H1 (cell line): ENCODE data around the gene PDXDC1. TPM values are rescaled to one million over a fixed set of nuclear protein-coding genes. Genes with fewer than 3 reads are reported as not detected.

Source experiments
- CTCF ChIA-PET: fragments of 300-600 bp; sonication (Branson Sonifier 250); formaldehyde crosslinking; loops from one replicate; lab custom pipeline; 2021; ENCODE audit not compliant: partially characterized antibody; lab: Charles Lee
- POLR2A ChIA-PET: fragments of 300-600 bp; sonication (Branson Sonifier 250); formaldehyde crosslinking; loops from one replicate; lab custom pipeline; 2021; ENCODE audit warnings: inconsistent platforms; ENCODE audit not compliant: partially characterized antibody; lab: Charles Lee
- DNase-seq, 2 experiments: peaks; one replicate each; pipeline versions ENCODE4 v3.0.0 to v3.0.0-alpha.2; 2010 to 2022; ENCODE audit warnings: low spot score in 2 of 2, low read depth in 1 of 2, mixed read lengths in 1 of 2
- FAIRE-seq: peaks from 2 replicates; lab custom pipeline; 2011; peaks lifted over from hg19 to GRCh38; lab: Jason Lieb, UNC
- H2AFZ ChIP-seq: 2 replicates; pipeline ENCODE4 v1.8.1; 2012; ENCODE audit warnings: low read length, inconsistent platforms
- H2AK5ac ChIP-seq: 2 replicates; pipeline ENCODE4 v1.6.1; 2013; ENCODE audit warnings: low read depth, low read length
- H2BK120ac ChIP-seq: replicated peaks from 2 replicates; pipeline ENCODE3; 2013; ENCODE audit warnings: low read depth, low read length, inconsistent platforms
- H2BK12ac ChIP-seq: 2 replicates; pipeline ENCODE4 v1.6.1; 2013; ENCODE audit warnings: low read depth, low read length
- H2BK15ac ChIP-seq: 2 replicates; pipeline ENCODE4 v1.6.1; 2013; ENCODE audit warnings: low read length
- H2BK20ac ChIP-seq: 2 replicates; pipeline ENCODE4 v1.6.1; 2013; ENCODE audit warnings: low read length
- H2BK5ac ChIP-seq: 2 replicates; pipeline ENCODE4 v1.6.1; 2013; ENCODE audit warnings: low read depth, low read length
- H3K14ac ChIP-seq: 2 replicates; pipeline ENCODE4 v1.6.1; 2013; ENCODE audit warnings: inconsistent platforms; ENCODE audit not compliant: insufficient read length
- H3K18ac ChIP-seq: 2 replicates; pipeline ENCODE4 v1.6.1; 2013; ENCODE audit warnings: low read length; ENCODE audit errors: extremely low read depth
- H3K23ac ChIP-seq: 2 replicates; pipeline ENCODE4 v1.6.1; 2013; ENCODE audit warnings: inconsistent platforms; ENCODE audit not compliant: insufficient read length
- H3K23me2 ChIP-seq: 2 replicates; pipeline ENCODE4 v1.6.1; 2013; ENCODE audit warnings: low read depth, low read length
- H3K27ac ChIP-seq: 2 replicates; pipeline ENCODE4 v1.6.1; 2011; ENCODE audit warnings: low read depth, low read length, inconsistent platforms
- H3K27me3 ChIP-seq, 4 experiments: replicated peaks in 1 of 4; 1 replicate in 1 of 4; 2 replicates in 3 of 4; pipeline versions ENCODE4 v1.6.1 to v1.8.1; 2011 to 2013; ENCODE audit warnings: low read length in 3 of 4, mild to moderate bottlenecking in 3 of 4, inconsistent platforms in 2 of 4, mixed read lengths in 2 of 4, moderate library complexity in 1 of 4; ENCODE audit not compliant: control insufficient read depth in 3 of 4, insufficient read depth in 3 of 4; ENCODE audit errors: extremely low read depth in 1 of 4
- H3K36me3 ChIP-seq, 4 experiments: 2 replicates each; pipeline versions ENCODE4 v1.6.1 to v1.8.1; 2011 to 2013; ENCODE audit warnings: mild to moderate bottlenecking in 4 of 4, low read length in 3 of 4, moderate library complexity in 2 of 4, control low read depth in 1 of 4, inconsistent platforms in 1 of 4; ENCODE audit not compliant: insufficient read depth in 4 of 4, control insufficient read depth in 2 of 4
- H3K4ac ChIP-seq: replicated peaks from 2 replicates; pipeline ENCODE3; 2013; ENCODE audit warnings: low read length, low read depth, mixed read lengths, inconsistent platforms; ENCODE audit not compliant: insufficient read length
- H3K4me1 ChIP-seq, 4 experiments: replicated peaks in 1 of 4; 1 replicate in 1 of 4; 2 replicates in 3 of 4; pipeline versions ENCODE4 v1.6.1 to v1.8.1; 2011 to 2013; ENCODE audit warnings: low read length in 3 of 4, inconsistent platforms in 2 of 4, mixed read lengths in 1 of 4; ENCODE audit not compliant: insufficient read depth in 4 of 4, control insufficient read depth in 3 of 4
- H3K4me2 ChIP-seq, 2 experiments: 2 replicates each; pipeline versions ENCODE4 v1.6.1 to v1.8.1; 2011 to 2013; ENCODE audit warnings: low read depth in 2 of 2, low read length in 2 of 2, control low read depth in 1 of 2, inconsistent platforms in 1 of 2, mild to moderate bottlenecking in 1 of 2; ENCODE audit not compliant: insufficient read depth in 1 of 2
- H3K4me3 ChIP-seq, 4 experiments: fragments of 200-600, 300-600 bp in 1 of 4; sonication (generic), shearing (Covaris generic), sonication (Bioruptor Twin) in 1 of 4; 2 replicates each; pipeline versions ENCODE4 v1.5.1 to v1.8.1; 2011 to 2016; ENCODE audit warnings: low read length in 4 of 4, low read depth in 3 of 4, control low read depth in 2 of 4, inconsistent platforms in 2 of 4, mild to moderate bottlenecking in 2 of 4, mixed read lengths in 1 of 4, moderate library complexity in 1 of 4; ENCODE audit not compliant: insufficient read depth in 2 of 4; ENCODE audit errors: extremely low read depth in 1 of 4
- H3K56ac ChIP-seq: replicated peaks from 2 replicates; pipeline ENCODE3; 2013; ENCODE audit warnings: low read depth, mild to moderate bottlenecking, mixed read lengths, low read length, inconsistent platforms; ENCODE audit not compliant: insufficient read length
- H3K79me1 ChIP-seq: 2 replicates; pipeline ENCODE4 v1.6.1; 2013; ENCODE audit warnings: low read depth, low read length, control low read depth
- H3K79me2 ChIP-seq, 2 experiments: 2 replicates each; pipeline versions ENCODE4 v1.6.1 to v1.8.1; 2012 to 2013; ENCODE audit warnings: low read length in 2 of 2, mild to moderate bottlenecking in 2 of 2, inconsistent platforms in 1 of 2; ENCODE audit not compliant: insufficient read depth in 2 of 2, control insufficient read depth in 1 of 2
- H3K9ac ChIP-seq, 4 experiments: replicated peaks in 1 of 4; 1 replicate in 1 of 4; 2 replicates in 3 of 4; pipeline versions ENCODE4 v1.6.1 to v1.8.1; 2011 to 2013; ENCODE audit warnings: low read depth in 3 of 4, low read length in 3 of 4, control low read depth in 2 of 4, mild to moderate bottlenecking in 2 of 4, moderate library complexity in 2 of 4, inconsistent platforms in 1 of 4; ENCODE audit errors: extremely low read depth in 1 of 4
- H3K9me3 ChIP-seq, 2 experiments: 2 replicates each; pipeline versions ENCODE4 v1.6.1 to v1.8.1; 2012 to 2013; ENCODE audit warnings: mild to moderate bottlenecking in 2 of 2, moderate library complexity in 2 of 2, control low read depth in 1 of 2, inconsistent platforms in 1 of 2, low read depth in 1 of 2, low read length in 1 of 2, mixed read lengths in 1 of 2; ENCODE audit not compliant: insufficient read depth in 2 of 2
- H4K20me1 ChIP-seq, 2 experiments: replicated peaks in 1 of 2; 2 replicates each; pipeline versions ENCODE3 to v1.8.1; 2011 to 2013; ENCODE audit warnings: inconsistent platforms in 2 of 2, low read length in 2 of 2, mild to moderate bottlenecking in 1 of 2; ENCODE audit not compliant: insufficient read depth in 2 of 2, control insufficient read depth in 1 of 2
- H4K5ac ChIP-seq: 2 replicates; pipeline ENCODE4 v1.6.1; 2013; ENCODE audit warnings: low read length, low read depth, mixed read lengths, inconsistent platforms; ENCODE audit not compliant: insufficient read length
- H4K8ac ChIP-seq: 2 replicates; pipeline ENCODE4 v1.8.0; 2013; ENCODE audit warnings: mild to moderate bottlenecking, moderate library complexity, low read length, inconsistent platforms; ENCODE audit not compliant: insufficient read depth; ENCODE audit errors: extremely low read depth
- H4K91ac ChIP-seq: replicated peaks from 2 replicates; pipeline ENCODE3; 2013; ENCODE audit warnings: low read length, mixed read lengths, inconsistent platforms; ENCODE audit not compliant: insufficient read length
- ASH2L ChIP-seq: fragments of 200-600, 300-600 bp; sonication (generic); IDR thresholded peaks from one replicate; pipeline ENCODE4 v1.7.1; 2017; ENCODE audit warnings: low read length
- JUN ChIP-seq: IDR thresholded peaks from 2 replicates; pipeline ENCODE4 v1.6.1; 2011; ENCODE audit warnings: low read depth, mild to moderate bottlenecking, improper control_type of control experiment, low read length
- WGBS, 2 experiments: shearing (Covaris generic) in 1 of 2; methylation state at CpG; one replicate each; pipeline versions ENCODE4 v1.1.6 to v1.1.7; 2013 to 2015; ENCODE audit warnings: low lambda C conversion rate in 2 of 2, mixed read lengths in 2 of 2, inconsistent platforms in 1 of 2, low coverage in 1 of 2, missing lambda C conversion rate in 1 of 2; ENCODE audit not compliant: insufficient replicate concordance in 2 of 2, insufficient coverage in 1 of 2, insufficient read length in 1 of 2; ENCODE audit errors: extremely low coverage in 1 of 2, missing lambda C conversion rate in 1 of 2; 5-methylcytosine and 5-hydroxymethylcytosine counted together
- polyA plus RNA-seq, 7 experiments: library from polyadenylated mRNA; depleted of rRNA in 3 of 7; stranded (reverse) in 5 of 7; unstranded in 2 of 7; fragments of >200 nt in 5 of 7; fragments of 200-250 nt in 2 of 7; gene quantifications; 1 replicate in 5 of 7; 2 replicates in 1 of 7; 4 replicates in 1 of 7; pipeline versions ENCODE4 v1.2.1 to v1.2.3, GENCODE V29; 2011 to 2013; ENCODE audit warnings: missing spikeins in 2 of 7, mixed read lengths in 2 of 7
- total RNA-seq: library from RNA; stranded (reverse); fragmentation: NEBNext Ultra II Directional; extraction: Animal tissue kit (Norgen Biotek cat#: 25700); gene quantifications from 2 replicates; pipeline ENCODE4 v1.2.1, GENCODE V29; 2021

The PDXDC1 gene
- total and polyA plus RNA-seq, 2 of the 8 experiments (the other 6 are each of a cell fraction or from before 2014, with no cell fraction given), result 56.6 to 118 TPM

DNA sequence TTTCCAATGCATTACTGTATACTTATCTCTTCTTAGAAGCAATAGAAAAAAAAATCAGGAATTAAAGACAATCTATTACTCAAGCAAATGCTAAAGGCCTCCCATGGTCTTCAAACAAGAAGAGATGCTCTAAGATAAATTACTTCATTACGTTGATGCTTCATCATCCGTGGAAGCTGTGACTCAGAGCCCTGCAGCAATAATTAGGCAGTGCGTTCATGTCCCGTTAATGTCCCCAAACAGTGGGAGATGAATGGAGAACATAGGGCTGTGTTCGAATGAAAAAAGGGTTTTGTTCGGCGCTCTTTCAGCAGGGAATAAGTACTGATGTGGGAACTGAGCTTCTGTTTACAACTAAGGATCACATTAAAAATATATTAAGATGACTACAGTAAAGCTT, 15.9 kb upstream of the PDXDC1 start:
- H3K27me3 ChIP-seq, result no peaks in the 10 kb centered on the region
- H3K14ac ChIP-seq, result no peak overlapping the region
- H4K91ac ChIP-seq, result no peak overlapping the region
- no peak overlapping the region for H3K56ac ChIP-seq
- H3K79me1 ChIP-seq, result no peaks in the 10 kb centered on the region
- no peak overlapping the region for H3K18ac ChIP-seq
- no peaks in the 10 kb centered on the region for H3K36me3 ChIP-seq
- no peak overlapping the region for H3K4me3 ChIP-seq
- 92% methylated on average over 7 of the region's 7 CpGs; no CpG with 5 or more reads in 1 of the 2 experiments for WGBS, 2 experiments
- H2BK15ac ChIP-seq, result no peak overlapping the region
- no peak overlapping the region for H4K5ac ChIP-seq
- H4K20me1 ChIP-seq, result peaks cover 0 to 1% of the 10 kb centered on the region in 2 experiments
- H3K23ac ChIP-seq, result no peak overlapping the region
- H2BK20ac ChIP-seq, result no peak overlapping the region
- H3K9ac ChIP-seq, result no peak overlapping the region
- H4K8ac ChIP-seq, result no peak overlapping the region
- H2AK5ac ChIP-seq, result no peak overlapping the region
- no peak overlapping the region for H2BK12ac ChIP-seq
- FAIRE-seq (no peak), DNase-seq (peak; percentile 27 to 33)
- H3K27ac ChIP-seq, result no peak overlapping the region
- H2AFZ ChIP-seq, result no peak overlapping the region
- TF ChIP-seq JUN (no peak), ASH2L (no peak)
- ChIA-PET POLR2A (no interaction called here), CTCF (interaction anchor here (1.3 kb wide), 1 partner anchor 9 kb away, joined by 5 read pairs; no protein-coding TSS in a partner anchor)
- H3K79me2 ChIP-seq, result no peaks in the 10 kb centered on the region
- no peaks in the 10 kb centered on the region for H3K4me1 ChIP-seq
- H3K9me3 ChIP-seq, result no peaks in the 10 kb centered on the region
- no peak overlapping the region for H2BK5ac ChIP-seq
- no peaks in the 10 kb centered on the region for H3K23me2 ChIP-seq
- H2BK120ac ChIP-seq, result no peak overlapping the region
- H3K4ac ChIP-seq, result no peak overlapping the region
- no peak overlapping the region for H3K4me2 ChIP-seq
